Measurements from ENCODE around the gene CRB1.

GRCh38 chr1:197397895-197398294 lies 129.8 kb downstream of the CRB1 start:
- TF ChIP-seq CBX1 (IDR thresholded peaks at IDR 0.05; ENCODE audit: low read depth), result no peak
- TF ChIP-seq SRF (CRISPR knock-in tag; IDR thresholded peaks at IDR 0.05), result no peak
- no peak for TF ChIP-seq SIX5 (IDR thresholded peaks at IDR 0.05; ENCODE audit: borderline replicate concordance in 1 of 2, insufficient read depth in 1 of 2, low read depth in 1 of 2, low read length in 2 of 2)
- TF ChIP-seq NFRKB (IDR thresholded peaks at IDR 0.05; ENCODE audit: low read depth), result no peak
